Measurements from ENCODE around the gene TAS1R3.

DNA sequence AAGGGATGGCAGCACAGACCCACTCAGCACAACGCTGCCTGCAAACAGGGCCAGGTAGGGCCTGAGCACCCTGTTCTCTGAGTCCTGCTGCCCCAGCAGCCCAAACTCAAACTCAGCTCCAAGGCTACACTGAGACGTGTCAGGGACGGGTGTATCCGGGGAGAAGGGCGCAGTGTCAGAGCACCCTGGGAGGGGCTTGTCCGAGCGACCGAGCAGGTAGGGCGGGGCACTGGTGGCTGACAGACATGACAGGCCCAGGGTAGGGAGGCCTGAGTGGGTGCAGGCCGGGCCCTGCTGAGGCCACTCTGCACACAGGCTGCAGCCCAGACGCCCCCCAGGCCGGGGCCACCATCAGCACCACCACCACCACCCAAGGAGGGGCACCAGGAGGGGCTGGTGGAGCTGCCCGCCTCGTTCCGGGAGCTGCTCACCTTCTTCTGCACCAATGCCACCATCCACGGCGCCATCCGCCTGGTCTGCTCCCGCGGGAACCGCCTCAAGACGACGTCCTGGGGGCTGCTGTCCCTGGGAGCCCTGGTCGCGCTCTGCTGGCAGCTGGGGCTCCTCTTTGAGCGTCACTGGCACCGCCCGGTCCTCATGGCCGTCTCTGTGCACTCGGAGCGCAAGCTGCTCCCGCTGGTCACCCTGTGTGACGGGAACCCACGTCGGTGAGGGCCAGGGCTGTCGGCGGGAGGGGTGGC is 45.3 kb upstream of the TAS1R3 start:
- TF ChIP-seq, protein P1, sequence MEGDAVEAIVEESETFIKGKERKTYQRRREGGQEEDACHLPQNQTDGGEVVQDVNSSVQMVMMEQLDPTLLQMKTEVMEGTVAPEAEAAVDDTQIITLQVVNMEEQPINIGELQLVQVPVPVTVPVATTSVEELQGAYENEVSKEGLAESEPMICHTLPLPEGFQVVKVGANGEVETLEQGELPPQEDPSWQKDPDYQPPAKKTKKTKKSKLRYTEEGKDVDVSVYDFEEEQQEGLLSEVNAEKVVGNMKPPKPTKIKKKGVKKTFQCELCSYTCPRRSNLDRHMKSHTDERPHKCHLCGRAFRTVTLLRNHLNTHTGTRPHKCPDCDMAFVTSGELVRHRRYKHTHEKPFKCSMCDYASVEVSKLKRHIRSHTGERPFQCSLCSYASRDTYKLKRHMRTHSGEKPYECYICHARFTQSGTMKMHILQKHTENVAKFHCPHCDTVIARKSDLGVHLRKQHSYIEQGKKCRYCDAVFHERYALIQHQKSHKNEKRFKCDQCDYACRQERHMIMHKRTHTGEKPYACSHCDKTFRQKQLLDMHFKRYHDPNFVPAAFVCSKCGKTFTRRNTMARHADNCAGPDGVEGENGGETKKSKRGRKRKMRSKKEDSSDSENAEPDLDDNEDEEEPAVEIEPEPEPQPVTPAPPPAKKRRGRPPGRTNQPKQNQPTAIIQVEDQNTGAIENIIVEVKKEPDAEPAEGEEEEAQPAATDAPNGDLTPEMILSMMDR (IDR thresholded peaks at IDR 0.05; ENCODE audit: insufficient read depth, low read length): no peak
- TF ChIP-seq POLR2AphosphoS5 (IDR thresholded peaks at IDR 0.05; ENCODE audit: low read depth) (no peak), GABPA (IDR thresholded peaks at IDR 0.05; ENCODE audit: low read depth) (no peak)
- TF ChIP-seq, protein P2, sequence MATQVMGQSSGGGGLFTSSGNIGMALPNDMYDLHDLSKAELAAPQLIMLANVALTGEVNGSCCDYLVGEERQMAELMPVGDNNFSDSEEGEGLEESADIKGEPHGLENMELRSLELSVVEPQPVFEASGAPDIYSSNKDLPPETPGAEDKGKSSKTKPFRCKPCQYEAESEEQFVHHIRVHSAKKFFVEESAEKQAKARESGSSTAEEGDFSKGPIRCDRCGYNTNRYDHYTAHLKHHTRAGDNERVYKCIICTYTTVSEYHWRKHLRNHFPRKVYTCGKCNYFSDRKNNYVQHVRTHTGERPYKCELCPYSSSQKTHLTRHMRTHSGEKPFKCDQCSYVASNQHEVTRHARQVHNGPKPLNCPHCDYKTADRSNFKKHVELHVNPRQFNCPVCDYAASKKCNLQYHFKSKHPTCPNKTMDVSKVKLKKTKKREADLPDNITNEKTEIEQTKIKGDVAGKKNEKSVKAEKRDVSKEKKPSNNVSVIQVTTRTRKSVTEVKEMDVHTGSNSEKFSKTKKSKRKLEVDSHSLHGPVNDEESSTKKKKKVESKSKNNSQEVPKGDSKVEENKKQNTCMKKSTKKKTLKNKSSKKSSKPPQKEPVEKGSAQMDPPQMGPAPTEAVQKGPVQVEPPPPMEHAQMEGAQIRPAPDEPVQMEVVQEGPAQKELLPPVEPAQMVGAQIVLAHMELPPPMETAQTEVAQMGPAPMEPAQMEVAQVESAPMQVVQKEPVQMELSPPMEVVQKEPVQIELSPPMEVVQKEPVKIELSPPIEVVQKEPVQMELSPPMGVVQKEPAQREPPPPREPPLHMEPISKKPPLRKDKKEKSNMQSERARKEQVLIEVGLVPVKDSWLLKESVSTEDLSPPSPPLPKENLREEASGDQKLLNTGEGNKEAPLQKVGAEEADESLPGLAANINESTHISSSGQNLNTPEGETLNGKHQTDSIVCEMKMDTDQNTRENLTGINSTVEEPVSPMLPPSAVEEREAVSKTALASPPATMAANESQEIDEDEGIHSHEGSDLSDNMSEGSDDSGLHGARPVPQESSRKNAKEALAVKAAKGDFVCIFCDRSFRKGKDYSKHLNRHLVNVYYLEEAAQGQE (IDR thresholded peaks at IDR 0.05; ENCODE audit: insufficient replicate concordance, low read depth): no peak

All from HL-60 (cell line).